Caco-2 (cell line): ENCODE data around the gene TTLL9. TPM values are rescaled to one million over a fixed set of nuclear protein-coding genes. Genes with fewer than 3 reads are reported as not detected.

Experiments used
- BruUV-seq: library from RNA; stranded (reverse); fragments of 400-500 nt; replicated peaks from 2 replicates; lab custom pipeline; 2021; lab: Mats Ljungman, UMichigan
- CTCF ChIA-PET: fragments of 300-600 bp; sonication (Branson Sonifier 250); formaldehyde crosslinking; loops from one replicate; lab custom pipeline; 2022; ENCODE audit warnings: antibody characterized with exemption; lab: Charles Lee
- POLR2A ChIA-PET: fragments of 300-600 bp; sonication (Branson Sonifier 250); formaldehyde crosslinking; loops from one replicate; lab custom pipeline; 2022; ENCODE audit warnings: antibody characterized with exemption; lab: Charles Lee
- DNase-seq, 2 experiments: peaks; one replicate each; pipeline versions ENCODE4 v3.0.0 to v3.0.0-alpha.2; 2020 to 2022
- H3K27me3 ChIP-seq: replicated peaks from 2 replicates; pipeline ENCODE4 v1.6.0; 2011; ENCODE audit warnings: low read length; ENCODE audit not compliant: control insufficient read depth, insufficient read depth
- H3K36me3 ChIP-seq: 2 replicates; pipeline ENCODE4 v1.5.1; 2011; ENCODE audit warnings: low read length; ENCODE audit not compliant: control insufficient read depth, insufficient read depth
- H3K4me1 ChIP-seq: fragments of 250-450 bp; sonication (Bioruptor Pico); 2 replicates; pipeline ENCODE4 v1.5.1; 2020; ENCODE audit warnings: mild to moderate bottlenecking
- H3K4me3 ChIP-seq: 2 replicates; pipeline ENCODE4 v1.5.1; 2011; ENCODE audit warnings: low read depth, mild to moderate bottlenecking, control low read depth, low read length
- H3K9me3 ChIP-seq: fragments of 250-450 bp; sonication (Bioruptor Pico); 2 replicates; pipeline ENCODE4 v1.5.1; 2020; ENCODE audit warnings: mild to moderate bottlenecking, moderate library complexity
- H3K27ac Mint-ChIP-seq: one replicate; pipeline ENCODE4 v1.8.0; 2022; ENCODE audit warnings: mixed read lengths; ENCODE audit not compliant: unreplicated experiment
- H3K27me3 Mint-ChIP-seq: one replicate; pipeline ENCODE4 v1.8.0; 2022; ENCODE audit warnings: mixed read lengths; ENCODE audit not compliant: insufficient read depth, unreplicated experiment
- H3K36me3 Mint-ChIP-seq: one replicate; pipeline ENCODE4 v1.8.0; 2022; ENCODE audit warnings: mild to moderate bottlenecking, mixed read lengths; ENCODE audit not compliant: insufficient read depth, unreplicated experiment
- H3K4me1 Mint-ChIP-seq: one replicate; pipeline ENCODE4 v1.8.0; 2022; ENCODE audit warnings: low read depth, mixed read lengths; ENCODE audit not compliant: unreplicated experiment
- H3K4me3 Mint-ChIP-seq: one replicate; pipeline ENCODE4 v1.8.0; 2022; ENCODE audit warnings: mild to moderate bottlenecking, moderate library complexity, mixed read lengths; ENCODE audit not compliant: unreplicated experiment
- H3K9me3 Mint-ChIP-seq: one replicate; pipeline ENCODE4 v1.8.0; 2022; ENCODE audit warnings: mixed read lengths; ENCODE audit not compliant: unreplicated experiment
- intact Hi-C: fragments of 100-400 bp; cut with micrococcal nuclease; formaldehyde crosslinking; loops from one replicate; pipeline ENCODE4 v1.10.0; 2022; ENCODE audit not compliant: unreplicated experiment
- total RNA-seq: library from RNA; stranded (reverse); gene quantifications from 2 replicates; pipeline ENCODE4 v1.2.3, GENCODE V29; 2022
- TF ChIP-seq, protein P1 (sequence below), 2 experiments: fragments of 200-600 bp in 1 of 2; IDR thresholded peaks; 1 replicate in 1 of 2; 2 replicates in 1 of 2; pipeline versions ENCODE4 v1.5.1 to v1.8.0; 2011 to 2022; ENCODE audit warnings: antibody characterized with exemption in 1 of 2, control low read depth in 1 of 2, inconsistent platforms in 1 of 2, low read depth in 1 of 2, low read length in 1 of 2, mild to moderate bottlenecking in 1 of 2, moderate library complexity in 1 of 2; ENCODE audit not compliant: insufficient read depth in 1 of 2, severe bottlenecking in 1 of 2, unreplicated experiment in 1 of 2

TTLL9 gene
- total RNA-seq, 1 experiment from 2014 or later = not detected

DNA sequence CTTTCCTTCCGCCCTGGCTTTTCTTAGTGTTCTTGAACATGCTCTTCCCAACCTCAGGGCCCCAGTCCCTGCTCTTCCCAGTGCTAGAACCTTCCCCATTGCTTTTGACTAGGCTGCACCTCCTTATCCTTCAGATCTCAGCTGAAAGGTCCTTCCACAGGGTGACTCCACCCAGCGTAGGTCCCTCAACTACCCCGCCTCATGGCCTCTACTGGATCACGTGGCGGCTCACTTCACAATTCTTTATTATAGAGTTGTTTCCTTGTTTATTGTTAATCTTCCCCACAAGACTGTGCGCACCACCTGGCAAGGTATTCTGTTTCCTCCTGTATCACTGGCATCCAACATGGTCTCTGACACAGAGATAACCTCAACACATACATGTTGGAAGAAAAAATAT is 31.2 kb downstream of the TTLL9 start:
- H3K9me3 Mint-ChIP-seq = no peaks in the 10 kb centered on the region
- H3K4me3 Mint-ChIP-seq = no peak overlapping the region
- peaks cover 2% of the 10 kb centered on the region for H3K27me3 ChIP-seq
- TF ChIP-seq, protein P1, sequence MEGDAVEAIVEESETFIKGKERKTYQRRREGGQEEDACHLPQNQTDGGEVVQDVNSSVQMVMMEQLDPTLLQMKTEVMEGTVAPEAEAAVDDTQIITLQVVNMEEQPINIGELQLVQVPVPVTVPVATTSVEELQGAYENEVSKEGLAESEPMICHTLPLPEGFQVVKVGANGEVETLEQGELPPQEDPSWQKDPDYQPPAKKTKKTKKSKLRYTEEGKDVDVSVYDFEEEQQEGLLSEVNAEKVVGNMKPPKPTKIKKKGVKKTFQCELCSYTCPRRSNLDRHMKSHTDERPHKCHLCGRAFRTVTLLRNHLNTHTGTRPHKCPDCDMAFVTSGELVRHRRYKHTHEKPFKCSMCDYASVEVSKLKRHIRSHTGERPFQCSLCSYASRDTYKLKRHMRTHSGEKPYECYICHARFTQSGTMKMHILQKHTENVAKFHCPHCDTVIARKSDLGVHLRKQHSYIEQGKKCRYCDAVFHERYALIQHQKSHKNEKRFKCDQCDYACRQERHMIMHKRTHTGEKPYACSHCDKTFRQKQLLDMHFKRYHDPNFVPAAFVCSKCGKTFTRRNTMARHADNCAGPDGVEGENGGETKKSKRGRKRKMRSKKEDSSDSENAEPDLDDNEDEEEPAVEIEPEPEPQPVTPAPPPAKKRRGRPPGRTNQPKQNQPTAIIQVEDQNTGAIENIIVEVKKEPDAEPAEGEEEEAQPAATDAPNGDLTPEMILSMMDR (IDR thresholded peaks at IDR 0.05; ENCODE audit: insufficient read depth in 1 of 2, low read depth in 1 of 2, low read length in 1 of 2, severe bottlenecking in 1 of 2, unreplicated experiment in 1 of 2) = no peak
- no peak overlapping the region for H3K4me3 ChIP-seq
- peak in 1 of 2 experiments; percentile 31 for DNase-seq
- H3K36me3 Mint-ChIP-seq = no peaks in the 10 kb centered on the region
- no TSS peak for BruUV-seq
- H3K27ac Mint-ChIP-seq = no peak overlapping the region
- H3K9me3 ChIP-seq = no peaks in the 10 kb centered on the region
- H3K27me3 Mint-ChIP-seq = peaks cover 7% of the 10 kb centered on the region
- intact Hi-C loops = no loop called here
- no peaks in the 10 kb centered on the region for H3K4me1 ChIP-seq
- no peaks in the 10 kb centered on the region for H3K4me1 Mint-ChIP-seq
- ChIA-PET CTCF (no interaction called here), POLR2A (no interaction called here)
- no peaks in the 10 kb centered on the region for H3K36me3 ChIP-seq

DNA sequence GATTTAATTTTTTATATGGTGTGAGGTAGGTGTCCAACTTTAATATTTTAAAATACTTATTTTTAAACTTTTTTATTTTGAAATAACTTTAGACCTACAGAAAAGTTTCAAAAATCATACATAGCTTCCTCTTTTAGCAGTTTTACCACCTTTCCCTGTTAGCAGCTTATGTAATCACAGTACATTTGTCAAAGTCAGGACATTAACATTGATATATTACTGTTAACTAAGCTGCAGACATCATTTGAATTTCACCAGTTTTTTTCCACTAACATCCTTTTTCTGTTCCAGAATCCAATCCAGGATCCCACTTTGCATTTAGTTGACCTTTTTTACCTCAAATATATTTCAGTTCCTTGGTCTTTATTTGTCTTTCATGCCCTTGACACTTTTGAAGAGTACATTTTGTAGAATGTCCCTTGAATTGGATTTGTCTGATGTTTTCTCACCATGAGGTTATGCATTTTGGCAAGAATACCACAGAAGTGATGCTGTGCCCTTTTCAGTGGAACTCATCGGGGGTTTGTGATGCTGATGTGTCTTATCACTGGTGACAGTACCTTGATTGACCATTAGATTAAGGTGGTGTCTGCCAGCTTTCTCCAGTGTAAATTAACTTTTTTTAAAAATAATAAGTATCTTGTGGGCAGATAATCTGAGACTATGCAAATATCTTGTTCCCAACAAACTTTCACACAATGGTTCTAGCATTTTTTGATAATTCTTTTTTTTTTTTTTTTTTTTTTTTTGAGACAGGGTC is 33.4 kb downstream of the TTLL9 start:
- H3K27me3 Mint-ChIP-seq = peaks cover 9% of the 10 kb centered on the region
- H3K27ac Mint-ChIP-seq = no peak overlapping the region
- H3K9me3 Mint-ChIP-seq = no peaks in the 10 kb centered on the region
- peak in 1 of 2 experiments; percentile 24 for DNase-seq
- no peaks in the 10 kb centered on the region for H3K4me1 Mint-ChIP-seq
- no peaks in the 10 kb centered on the region for H3K36me3 Mint-ChIP-seq
- BruUV-seq = no TSS peak
- intact Hi-C loops = no loop called here
- Histone ChIP-seq H3K4me1 (no peaks in the 10 kb centered on the region), H3K9me3 (no peaks in the 10 kb centered on the region), H3K27me3 (no peaks in the 10 kb centered on the region), H3K4me3 (no peak overlapping the region), H3K36me3 (no peaks in the 10 kb centered on the region)
- TF ChIP-seq, protein P1 (IDR thresholded peaks at IDR 0.05; ENCODE audit: insufficient read depth in 1 of 2, low read depth in 1 of 2, low read length in 1 of 2, severe bottlenecking in 1 of 2, unreplicated experiment in 1 of 2) = no peak
- ChIA-PET POLR2A (no interaction called here), CTCF (no interaction called here)
- no peak overlapping the region for H3K4me3 Mint-ChIP-seq

DNA sequence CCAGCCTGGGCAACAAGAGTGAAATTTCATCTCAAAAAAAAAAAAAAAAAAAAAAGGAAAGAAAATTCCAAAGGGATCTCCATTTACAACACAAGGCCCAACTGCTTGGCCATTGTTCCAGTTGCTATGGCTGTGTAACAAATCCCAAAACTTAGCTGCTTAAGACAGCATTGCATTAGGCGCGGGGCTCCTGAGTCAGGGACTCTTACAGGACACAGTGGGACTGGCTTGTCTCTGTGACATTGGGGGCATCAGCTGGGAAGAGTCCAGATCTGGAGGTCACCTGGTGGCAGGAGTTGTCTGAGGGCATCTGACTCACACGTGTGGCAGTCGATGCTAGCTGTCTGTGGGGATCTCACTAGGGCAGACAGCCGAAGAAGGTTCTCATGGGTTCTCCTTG is 35.6 kb downstream of the TTLL9 start:
- TF ChIP-seq, protein P1 (IDR thresholded peaks at IDR 0.05; ENCODE audit: insufficient read depth in 1 of 2, low read depth in 1 of 2, low read length in 1 of 2, severe bottlenecking in 1 of 2, unreplicated experiment in 1 of 2) = no peak
- Histone ChIP-seq H3K4me3 (no peak overlapping the region), H3K27me3 (no peaks in the 10 kb centered on the region), H3K4me1 (no peaks in the 10 kb centered on the region), H3K9me3 (no peaks in the 10 kb centered on the region), H3K36me3 (no peaks in the 10 kb centered on the region)
- Mint-ChIP-seq H3K27me3 (peaks cover 7% of the 10 kb centered on the region), H3K36me3 (no peaks in the 10 kb centered on the region), H3K4me1 (no peaks in the 10 kb centered on the region), H3K4me3 (no peak overlapping the region), H3K27ac (no peak overlapping the region), H3K9me3 (no peaks in the 10 kb centered on the region)
- CTCF ChIA-PET = interaction anchor here (0.6 kb wide), 1 partner anchor 98 kb away, joined by 4 read pairs; no protein-coding TSS in a partner anchor
- POLR2A ChIA-PET = interaction anchor here (0.6 kb wide), 1 partner anchor 247 kb away, joined by 12 read pairs; no protein-coding TSS in a partner anchor
- intact Hi-C loops = no loop called here
- no TSS peak for BruUV-seq
- DNase-seq = peak in 1 of 2 experiments; percentile 37
